Activated CD4-positive, alpha-beta T cell treated with anti-CD3 and anti-CD28 coated beads, Interleukin-2, Interleukin-4, amounts not matched to agents 100 ng/mL and 50 ng/mL, durations not matched to agents 16 hours and 8 hours (primary cell): ENCODE results near the gene FXYD6.
"Not testable (repeated sequence)": the region's sequence is repeated elsewhere in the genome, so short reads cannot be mapped to it uniquely, and the experiment has no call there.

Source experiments
- DNase-seq: peaks from one replicate; pipeline ENCODE4 v3.0.0-alpha.2; 2020; ENCODE audit warnings: low spot score

Gene FXYD6

GRCh38 chr11:117816151-117816741 lies 60.2 kb downstream of the FXYD6 start:
- no peak for DNase-seq

GRCh38 chr11:117815262-117815803 lies 61.1 kb downstream of the FXYD6 start:
- DNase-seq: peak; percentile 69

GRCh38 chr11:117814766-117815261 lies 61.6 kb downstream of the FXYD6 start:
- DNase-seq: peak; percentile 60

GRCh38 chr11:117814204-117814765 lies 62.2 kb downstream of the FXYD6 start:
- no peak for DNase-seq

DNA sequence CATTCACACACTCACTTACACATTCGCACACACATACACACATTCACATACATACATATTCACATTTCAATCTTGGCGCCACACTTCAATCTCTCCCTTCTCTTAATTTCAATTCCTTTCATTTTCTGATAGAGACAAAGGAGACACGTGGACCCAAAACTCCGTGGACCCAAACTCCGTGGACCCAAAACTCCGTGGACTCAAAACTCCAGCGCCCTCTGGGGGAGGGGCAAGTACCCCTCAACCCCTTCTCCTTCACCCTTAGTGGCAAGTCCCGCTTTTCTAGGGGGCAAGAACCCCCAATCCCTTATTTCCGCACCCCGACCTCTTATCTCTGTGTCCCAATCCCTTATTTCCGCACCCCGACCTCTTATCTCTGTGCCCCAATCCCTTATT lies 66.4 kb downstream of the FXYD6 start:
- not testable (repeated sequence) for DNase-seq

DNA sequence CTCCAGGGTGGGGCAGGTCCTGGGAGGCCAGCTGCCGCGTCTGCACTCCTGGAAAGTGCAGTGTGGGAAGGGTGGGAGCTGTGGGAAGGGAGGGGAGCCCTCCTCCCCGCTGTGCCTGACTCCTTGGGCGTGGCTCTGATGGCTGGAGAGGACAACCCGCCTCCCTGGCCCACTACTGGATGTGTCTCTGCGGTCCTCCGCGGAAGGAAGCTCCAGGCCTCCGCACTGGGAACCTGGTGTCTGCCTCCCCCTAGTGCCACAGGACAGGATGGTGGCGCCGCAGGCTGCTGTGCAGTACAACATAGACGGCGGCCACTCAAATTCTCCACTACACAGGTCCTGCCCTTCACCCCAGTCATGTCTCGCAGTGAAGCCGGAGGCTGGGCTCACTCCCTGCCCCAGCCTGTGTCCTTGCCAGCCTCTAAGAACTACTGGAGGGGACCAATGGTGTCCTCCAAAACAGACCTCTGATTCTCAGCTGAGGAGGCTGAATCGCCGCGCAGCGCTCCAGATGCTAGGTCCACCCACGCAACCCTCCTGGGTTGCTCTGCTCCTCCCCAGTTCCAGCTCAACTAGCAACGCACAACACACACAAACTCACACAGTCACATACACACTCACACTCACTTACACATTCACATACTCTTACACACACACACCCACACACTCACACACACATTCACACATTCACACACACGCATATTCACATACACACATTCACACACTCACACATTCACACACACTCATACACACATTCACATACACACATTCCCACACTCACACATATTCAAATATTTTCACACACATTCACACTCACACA lies 67.0 kb downstream of the FXYD6 start:
- DNase-seq: no peak

GRCh38 chr11:117808784-117809183 lies 67.7 kb downstream of the FXYD6 start:
- DNase-seq: no peak

DNA sequence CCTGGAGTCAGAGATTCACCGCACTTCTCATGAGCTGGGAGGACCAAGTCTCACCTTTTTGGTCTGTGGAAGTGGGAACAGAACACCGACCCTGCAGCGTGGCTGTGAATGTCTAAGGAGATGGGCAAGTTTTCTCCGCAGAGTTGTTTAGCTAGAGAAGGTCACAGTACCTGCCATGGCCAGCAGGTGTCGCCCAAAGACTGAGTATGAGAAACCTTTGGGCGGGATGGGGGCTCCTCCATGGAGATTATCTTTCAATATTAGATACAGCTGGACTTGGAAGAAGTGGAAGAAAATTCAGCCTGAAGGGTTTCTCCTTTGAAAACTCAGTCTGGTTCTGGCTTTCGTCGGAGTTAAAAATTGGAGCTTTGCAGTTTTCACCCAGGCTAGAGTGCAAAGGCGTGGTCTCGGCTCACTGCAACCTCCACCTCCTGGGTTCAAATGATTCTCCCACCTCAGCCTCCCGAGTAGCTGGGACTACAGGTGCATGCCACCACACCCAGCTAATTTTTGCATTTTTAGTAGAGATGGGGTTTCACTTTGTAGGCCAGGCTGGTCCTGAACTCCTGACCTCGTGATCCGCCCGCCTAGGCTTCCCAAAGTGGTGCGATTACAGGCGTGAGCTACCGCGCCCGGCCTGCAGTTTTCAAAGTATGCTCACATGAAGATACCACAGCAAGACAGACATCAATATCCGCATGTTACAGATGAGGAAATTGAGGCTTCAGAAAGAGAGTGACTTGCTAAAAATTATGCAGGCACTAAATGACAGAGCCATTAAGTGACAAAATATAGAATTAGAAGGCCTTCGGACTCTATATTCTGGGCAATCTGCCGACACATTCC lies 68.8 kb downstream of the FXYD6 start:
- DNase-seq: peak; percentile 70

DNA sequence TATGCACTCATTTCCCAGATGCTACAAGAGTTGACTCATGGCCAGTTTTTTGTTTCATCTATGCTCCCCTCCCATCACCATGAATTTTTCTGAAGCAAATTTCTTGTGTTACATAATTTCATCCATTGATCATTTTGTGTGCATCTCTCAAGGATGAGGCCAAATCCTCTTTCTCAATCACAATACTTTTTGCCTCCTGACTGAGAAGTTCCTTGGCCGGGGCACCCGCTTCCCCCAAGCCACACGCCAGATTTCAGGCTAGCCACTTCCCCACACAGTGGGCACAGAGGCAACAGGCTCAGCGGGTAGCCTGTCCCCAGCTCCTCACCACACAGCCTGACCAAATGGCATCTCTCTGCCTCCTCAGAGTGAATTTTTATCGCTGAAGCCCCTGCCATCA lies 69.6 kb downstream of the FXYD6 start:
- no peak for DNase-seq

DNA sequence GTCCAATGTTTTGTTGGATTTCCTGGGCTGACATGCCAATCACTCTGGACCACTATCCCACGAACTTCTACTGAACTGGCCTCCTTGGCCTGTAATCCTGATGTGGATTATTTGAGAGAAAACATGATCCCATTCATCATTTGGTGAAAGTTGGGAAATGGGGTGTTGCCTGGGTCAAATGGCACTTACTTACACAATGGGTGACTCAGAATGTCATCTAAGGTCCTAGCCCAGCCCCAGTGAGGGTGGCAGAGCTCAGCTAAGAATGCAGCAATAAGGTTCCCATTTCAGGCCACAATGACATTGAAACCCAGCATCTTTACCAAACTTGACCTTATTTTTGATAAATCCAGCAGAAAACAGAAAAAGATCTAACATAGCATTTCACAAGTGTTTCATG lies 71.4 kb downstream of the FXYD6 start:
- no peak for DNase-seq

DNA sequence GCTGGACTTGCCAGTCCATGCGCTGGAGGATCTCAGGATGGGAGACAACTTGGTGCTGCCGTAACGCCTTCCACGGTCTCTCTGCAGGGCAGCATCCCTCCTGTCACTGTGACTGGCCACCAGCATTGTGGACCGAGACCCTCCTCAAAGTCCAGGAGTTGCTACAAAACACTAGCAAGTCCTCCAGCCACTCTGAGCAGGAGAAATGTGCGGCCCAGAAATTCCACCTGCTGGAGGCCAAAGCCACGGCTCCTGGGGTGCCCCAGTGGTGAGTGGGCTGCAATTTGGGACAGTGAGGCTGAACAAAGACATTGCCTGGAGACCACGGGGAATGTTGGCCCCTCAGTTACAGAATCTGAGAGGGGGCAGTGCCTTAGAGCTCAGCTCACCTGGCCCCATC lies 72.6 kb downstream of the FXYD6 start:
- no peak for DNase-seq

DNA sequence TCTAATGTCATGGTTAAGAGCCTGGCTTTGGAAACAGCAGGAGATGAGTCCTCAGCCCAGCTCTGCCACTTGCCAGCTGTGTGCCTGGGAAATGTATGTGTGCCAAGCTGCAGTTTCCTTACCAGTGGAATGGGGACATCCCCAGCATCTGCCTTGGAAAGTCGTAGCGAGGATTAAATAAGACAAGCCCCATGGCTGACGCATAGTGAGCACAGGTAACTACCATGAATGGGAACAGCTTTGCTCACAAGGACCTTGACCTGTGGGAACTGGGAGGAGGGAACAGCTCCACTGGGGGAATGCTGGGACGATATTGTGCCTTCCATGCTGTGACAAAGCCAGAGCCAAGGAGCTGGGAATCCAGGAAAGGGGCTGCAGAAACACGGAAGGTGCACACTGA lies 76.8 kb downstream of the FXYD6 start:
- DNase-seq: no peak

DNA sequence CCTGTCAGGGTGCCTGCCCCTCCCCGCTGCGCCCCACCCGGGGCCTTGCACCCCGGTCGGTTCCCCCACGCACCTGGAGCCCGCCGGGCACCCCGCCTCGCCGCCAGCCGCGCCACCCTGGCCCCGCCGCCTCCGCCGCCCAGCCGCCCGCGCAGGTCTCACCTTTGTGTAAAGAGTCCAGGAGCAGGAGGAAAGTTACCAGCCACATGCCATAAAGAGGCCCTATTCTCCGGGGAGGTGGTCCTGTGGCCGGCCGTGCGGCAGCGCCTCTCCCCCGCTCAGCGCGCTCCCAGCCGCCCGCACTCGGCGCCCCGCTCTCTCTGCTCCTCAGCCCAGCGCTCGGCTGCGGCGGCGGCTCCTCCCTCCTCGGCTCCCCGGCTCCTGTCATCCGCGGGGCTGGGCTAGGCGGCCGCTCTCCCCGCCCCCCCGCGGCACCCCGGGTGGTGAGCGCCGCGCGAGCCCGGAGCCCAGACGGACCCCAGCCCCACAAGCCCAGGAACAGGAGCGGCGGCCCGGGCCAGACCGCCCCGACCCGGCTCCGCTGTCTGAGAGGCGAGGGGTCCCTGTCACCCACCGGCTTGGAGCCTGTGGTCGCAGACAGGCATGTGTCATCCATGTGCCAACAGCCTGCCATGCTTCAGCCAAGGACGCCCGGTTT lies 79.5 kb downstream of the FXYD6 start, which contains the start of gene DSCAML1:
TSS of gene DSCAML1 (minus strand) at position 345 of the 658 bp plus-strand sequence. CDS start at position 208, 137 bp downstream.
- no peak for DNase-seq

DNA sequence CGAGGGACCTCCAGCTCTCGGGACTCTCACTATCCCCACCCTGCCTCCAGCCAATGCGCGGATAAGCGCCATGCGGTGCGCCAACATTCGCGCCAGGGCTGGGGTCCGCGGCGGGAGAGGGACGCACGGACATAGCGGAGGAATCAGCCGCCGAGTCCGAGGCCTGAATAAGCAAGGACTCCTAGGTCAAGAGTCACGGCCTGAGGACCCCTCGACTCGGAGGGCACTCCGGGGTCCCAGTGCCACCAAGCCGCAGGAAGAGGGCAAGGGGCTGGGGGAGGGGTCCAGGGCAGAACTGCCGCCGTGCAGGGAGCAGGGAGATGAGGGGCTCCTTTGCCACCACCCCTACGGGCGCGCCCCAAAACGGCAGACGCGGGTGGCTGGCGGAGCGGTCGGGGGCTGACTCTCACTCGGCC lies 80.0 kb downstream of the FXYD6 start:
- no peak for DNase-seq

DNA sequence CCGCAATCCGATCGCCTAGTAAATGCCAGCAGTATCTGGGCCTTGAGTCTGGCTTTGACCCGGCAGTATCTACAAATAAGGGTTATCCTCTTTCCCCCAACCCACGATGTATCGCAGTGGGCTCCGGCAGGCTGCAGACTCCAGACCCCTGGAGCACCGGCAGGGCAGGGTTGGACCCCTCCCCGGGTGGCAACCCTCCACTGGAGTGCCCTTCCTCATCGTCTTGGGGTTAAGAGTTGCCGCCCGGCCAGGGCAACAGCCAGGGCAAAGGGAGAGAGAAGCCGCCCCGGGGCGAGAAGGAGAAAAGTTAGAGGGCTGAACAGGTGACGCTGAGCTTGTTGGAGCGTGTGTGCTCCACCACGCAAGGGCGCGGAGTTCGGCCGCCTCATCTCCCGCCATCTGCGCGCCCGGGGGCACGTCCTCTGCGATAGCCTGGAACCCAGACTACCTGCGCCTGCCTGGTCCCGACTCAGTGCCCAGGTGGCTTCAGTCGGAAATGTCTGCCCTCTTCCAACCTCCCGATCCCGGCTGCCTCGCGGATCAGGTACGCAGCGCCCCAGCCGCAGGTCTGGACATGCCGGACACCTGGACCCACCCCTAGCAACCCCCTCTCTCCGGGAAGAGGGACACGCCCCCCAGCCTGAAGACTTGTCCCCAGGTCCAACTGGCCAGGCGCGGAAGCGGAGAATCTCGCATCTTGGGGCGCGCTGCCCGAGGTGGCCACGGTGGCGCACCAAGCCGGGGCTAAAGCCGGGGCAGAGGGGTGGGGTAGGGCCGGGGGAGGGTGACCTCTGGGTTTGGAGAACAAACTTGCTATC lies 80.6 kb downstream of the FXYD6 start:
- no peak for DNase-seq

DNA sequence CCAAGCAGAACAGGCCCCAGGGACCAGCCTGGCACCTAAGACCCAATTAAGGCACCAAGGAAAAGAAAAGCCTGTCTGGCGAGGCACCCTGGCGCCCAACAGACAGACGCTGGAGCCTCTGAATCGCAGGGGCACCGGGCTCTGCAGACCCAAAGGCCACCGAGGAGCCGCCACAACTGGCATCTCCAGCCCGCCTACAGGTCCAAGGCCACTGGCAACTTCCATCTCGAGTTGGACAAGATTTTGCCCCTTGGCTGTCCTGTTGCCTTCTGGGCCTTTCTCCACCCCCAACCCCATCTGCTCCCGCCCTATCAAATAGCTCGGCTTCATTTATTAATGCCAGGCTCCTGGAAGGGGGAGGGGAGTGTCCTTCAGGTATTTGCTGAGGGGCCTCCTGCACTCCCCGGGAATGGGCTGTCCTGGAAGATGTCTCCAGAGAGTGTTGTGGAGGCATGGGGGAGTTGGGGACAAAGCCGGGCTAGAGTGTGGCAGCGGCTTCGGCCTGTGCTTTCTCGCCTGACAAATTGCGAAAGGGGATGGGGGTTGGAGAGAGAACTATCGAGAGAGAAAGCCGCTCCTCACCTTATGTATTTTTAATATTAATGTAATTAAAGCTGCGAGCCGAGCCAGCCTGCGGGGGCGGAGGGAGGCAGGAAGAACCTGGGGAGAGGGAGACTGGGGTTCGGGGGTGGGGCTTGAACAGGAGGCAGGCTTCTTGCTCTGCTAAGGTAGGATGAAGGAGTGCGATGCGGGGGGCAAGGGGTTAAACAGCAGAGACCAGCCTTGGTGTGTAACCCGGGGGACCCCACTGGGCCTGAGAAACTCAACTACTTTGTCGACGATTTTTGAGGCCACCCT lies 81.5 kb downstream of the FXYD6 start:
- DNase-seq: no peak

DNA sequence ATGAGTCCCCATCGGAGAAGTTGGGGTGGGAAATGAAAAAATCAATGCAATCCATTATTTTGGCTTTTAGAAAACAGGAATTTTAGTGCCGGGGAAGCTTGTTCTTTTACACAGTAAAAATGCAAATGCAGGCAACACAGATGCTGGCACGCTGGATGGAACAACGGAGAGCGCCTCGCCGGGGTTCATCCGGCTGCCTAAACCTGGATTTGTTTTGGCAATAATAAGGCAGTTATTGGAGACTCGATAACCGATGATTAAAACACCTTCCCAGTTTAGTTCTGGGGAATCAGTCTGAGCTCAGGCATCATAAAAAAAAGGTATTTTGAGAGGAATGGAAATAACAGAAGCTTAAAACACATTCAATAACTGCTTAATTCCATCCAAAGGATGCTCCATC lies 82.3 kb downstream of the FXYD6 start:
- no peak for DNase-seq

DNA sequence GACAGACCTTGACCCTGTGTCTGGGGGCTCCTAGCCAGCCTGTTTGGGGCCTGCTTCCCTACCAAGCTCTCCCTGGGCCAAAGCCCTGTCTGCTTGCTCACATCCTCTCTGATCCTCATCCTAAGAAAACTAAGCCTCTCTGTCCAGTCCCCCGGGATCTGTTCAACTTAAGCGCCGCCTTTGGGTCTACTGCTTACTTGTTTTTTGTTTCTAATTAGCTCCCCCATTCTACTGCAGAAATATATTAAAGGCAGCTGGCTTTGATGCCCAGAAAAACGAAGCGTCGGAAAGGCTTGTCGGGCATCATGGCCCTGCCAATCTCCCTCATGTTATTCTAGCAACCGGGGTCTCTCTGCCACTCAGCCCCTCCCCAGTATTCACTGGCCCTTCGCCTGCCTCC lies 82.9 kb downstream of the FXYD6 start:
- DNase-seq: no peak

- no peak for DNase-seq
Observed at GRCh38 chr11:117792992-117793391, 83.5 kb downstream of the FXYD6 start.

- no peak for DNase-seq
Observed at GRCh38 chr11:117792241-117792640, 84.2 kb downstream of the FXYD6 start.
